Activated CD8-positive, alpha-beta memory T cell treated with anti-CD3 and anti-CD28 coated beads for 36 hours (primary cell): ENCODE results near the gene PTPRA. TPM values are rescaled to one million over a fixed set of nuclear protein-coding genes. Genes with fewer than 3 reads are reported as not detected.

Experiments used
- CTCF ChIA-PET: fragments of 350-600 bp; sonication (Branson Sonifier 250); formaldehyde crosslinking; loops from one replicate; lab custom pipeline; 2021; ENCODE audit warnings: antibody characterized with exemption; lab: Charles Lee
- POLR2A ChIA-PET: fragments of 350-600 bp; sonication (Branson Sonifier 250); formaldehyde crosslinking; loops from one replicate; lab custom pipeline; 2021; ENCODE audit warnings: antibody characterized with exemption; lab: Charles Lee
- total RNA-seq, 2 experiments: library from RNA; stranded (reverse); gene quantifications; one replicate each; pipeline ENCODE4 v1.2.3, GENCODE V29; 2021

PTPRA gene
- total RNA-seq, 2 experiments from 2014 or later: 47.7 to 48.4 TPM

GRCh38 chr20:2956480-2956879 is 83.2 kb downstream of the PTPRA start:
- CTCF ChIA-PET: no interaction called here
- POLR2A ChIA-PET: no interaction called here

- ChIA-PET POLR2A (no interaction called here), CTCF (no interaction called here)
Measured at GRCh38 chr20:2967841-2968240, 94.6 kb downstream of the PTPRA start.

- ChIA-PET POLR2A (no interaction called here), CTCF (interaction anchor here (0.6 to 1.3 kb wide), 2 partner anchors 9 to 292 kb away, joined by 3 to 5 read pairs; no protein-coding TSS in a partner anchor)
Measured at GRCh38 chr20:2972126-2972525, 98.8 kb downstream of the PTPRA start.

GRCh38 chr20:2973574-2973973 is 100.3 kb downstream of the PTPRA start:
- CTCF ChIA-PET: interaction anchor here (0.6 kb wide), 1 partner anchor 77 kb away, joined by 3 read pairs; no protein-coding TSS in a partner anchor
- POLR2A ChIA-PET: interaction anchor here (0.7 kb wide), 1 partner anchor 13 kb away, joined by 3 read pairs; no protein-coding TSS in a partner anchor

GRCh38 chr20:2978519-2978918 is 105.2 kb downstream of the PTPRA start:
- ChIA-PET POLR2A (no interaction called here), CTCF (no interaction called here)

- POLR2A ChIA-PET: no interaction called here
- CTCF ChIA-PET: interaction anchor here (0.6 to 1.6 kb wide), 3 partner anchors 9 to 338 kb away, joined by 4 to 6 read pairs (median 5); no protein-coding TSS in a partner anchor
Measured at GRCh38 chr20:2981646-2982045, 108.4 kb downstream of the PTPRA start.

GRCh38 chr20:2983508-2983907 is 110.2 kb downstream of the PTPRA start:
- CTCF ChIA-PET: interaction anchor here (0.7 to 2.0 kb wide), 4 partner anchors 31 to 118 kb away, joined by 3 to 7 read pairs (median 5); partner anchors contain the start of gene PTPRA
- POLR2A ChIA-PET: interaction anchor here (0.7 to 2.6 kb wide), 6 partner anchors 28 to 332 kb away, joined by 3 to 11 read pairs (median 6); partner anchors contain the start of gene PTPRA

GRCh38 chr20:2984028-2984501 is 110.8 kb downstream of the PTPRA start:
- POLR2A ChIA-PET: interaction anchor here (0.7 to 2.6 kb wide), 6 partner anchors 28 to 332 kb away, joined by 3 to 11 read pairs (median 6); partner anchors contain the start of gene PTPRA
- CTCF ChIA-PET: interaction anchor here (0.7 to 2.0 kb wide), 5 partner anchors 27 to 118 kb away, joined by 3 to 7 read pairs (median 3); partner anchors contain the start of gene PTPRA

GRCh38 chr20:2984956-2985661 is 111.8 kb downstream of the PTPRA start:
- POLR2A ChIA-PET: interaction anchor here (1.5 to 2.6 kb wide), 2 partner anchors 27 to 30 kb away, joined by 5 to 11 read pairs; no protein-coding TSS in a partner anchor
- CTCF ChIA-PET: interaction anchor here (2.0 to 2.2 kb wide), 2 partner anchors 27 to 29 kb away, joined by 7 to 8 read pairs; no protein-coding TSS in a partner anchor

GRCh38 chr20:2986466-2986865 is 113.2 kb downstream of the PTPRA start:
- CTCF ChIA-PET: interaction anchor here (1.0 to 2.2 kb wide), 4 partner anchors 25 to 142 kb away, joined by 3 to 8 read pairs (median 4); no protein-coding TSS in a partner anchor
- POLR2A ChIA-PET: interaction anchor here (0.5 to 1.3 kb wide), 5 partner anchors 11 to 114 kb away, joined by 4 to 10 read pairs (median 6); partner anchors contain the start of gene PTPRA

GRCh38 chr20:2987861-2988260 is 114.6 kb downstream of the PTPRA start:
- POLR2A ChIA-PET: interaction anchor here (1.0 kb wide), 1 partner anchor 57 kb away, joined by 4 read pairs; no protein-coding TSS in a partner anchor
- CTCF ChIA-PET: no interaction called here

- ChIA-PET CTCF (no interaction called here), POLR2A (interaction anchor here (0.6 kb wide), 1 partner anchor 55 kb away, joined by 4 read pairs; no protein-coding TSS in a partner anchor)
Measured at GRCh38 chr20:2991532-2991931, 118.3 kb downstream of the PTPRA start.

- ChIA-PET POLR2A (no interaction called here), CTCF (no interaction called here)
Measured at GRCh38 chr20:2993250-2993649, 120.0 kb downstream of the PTPRA start.

- ChIA-PET POLR2A (interaction anchor here (0.6 kb wide), 1 partner anchor 112 kb away, joined by 9 read pairs; no protein-coding TSS in a partner anchor), CTCF (no interaction called here)
Measured at GRCh38 chr20:2995796-2996195, 122.5 kb downstream of the PTPRA start.

GRCh38 chr20:2998728-2999127 is 125.4 kb downstream of the PTPRA start:
- ChIA-PET CTCF (interaction anchor here (0.6 kb wide), 1 partner anchor 38 kb away, joined by 3 read pairs; no protein-coding TSS in a partner anchor), POLR2A (no interaction called here)

GRCh38 chr20:3000852-3001523 is 127.7 kb downstream of the PTPRA start:
- CTCF ChIA-PET: interaction anchor here (0.6 to 1.9 kb wide), 5 partner anchors 10 to 325 kb away, joined by 3 to 12 read pairs (median 3); no protein-coding TSS in a partner anchor
- POLR2A ChIA-PET: no interaction called here

- ChIA-PET POLR2A (no interaction called here), CTCF (no interaction called here)
Measured at GRCh38 chr20:3003416-3003815, 130.1 kb downstream of the PTPRA start.

GRCh38 chr20:3010985-3011723 is 137.9 kb downstream of the PTPRA start:
- ChIA-PET CTCF (interaction anchor here (0.9 to 2.0 kb wide), 4 partner anchors 10 to 42 kb away, joined by 3 to 8 read pairs (median 3); no protein-coding TSS in a partner anchor), POLR2A (interaction anchor here (0.5 to 1.3 kb wide), 6 partner anchors 14 to 51 kb away, joined by 3 to 5 read pairs (median 4); no protein-coding TSS in a partner anchor)
